PFSK-1 (cell line): ENCODE measurements around the gene MMP8.

ENCODE experiments used
- FOXP2 ChIP-seq: optimal IDR thresholded peaks from 2 replicates; pipeline ENCODE3; 2011; ENCODE audit warnings: borderline replicate concordance, control low read depth, inconsistent platforms; ENCODE audit not compliant: insufficient read depth; ENCODE audit errors: extremely low read length, extremely low read depth
- POLR2AphosphoS5 ChIP-seq: IDR thresholded peaks from 2 replicates; pipeline ENCODE4 v1.6.1; 2012; ENCODE audit warnings: low read depth, mild to moderate bottlenecking, control low read depth, low read length, moderate library complexity
- REST ChIP-seq, 2 experiments: IDR thresholded peaks; 2 replicates each; pipeline versions ENCODE4 v1.6.1 to v1.8.0; 2011 to 2012; ENCODE audit warnings: low read depth in 2 of 2, low read length in 2 of 2, control low read depth in 1 of 2, inconsistent platforms in 1 of 2, mild to moderate bottlenecking in 1 of 2, moderate library complexity in 1 of 2; ENCODE audit not compliant: insufficient read depth in 1 of 2
- SIN3A ChIP-seq: IDR thresholded peaks from 2 replicates; pipeline ENCODE4 v1.6.1; 2012; ENCODE audit warnings: mild to moderate bottlenecking, low read length, moderate library complexity, borderline replicate concordance; ENCODE audit not compliant: insufficient read depth
- TAF1 ChIP-seq: IDR thresholded peaks from 2 replicates; pipeline ENCODE4 v1.6.1; 2012; ENCODE audit warnings: low read length, control low read depth, borderline replicate concordance; ENCODE audit not compliant: insufficient read depth

MMP8 gene

GRCh38 chr11:102760344-102761035 is 35.7 kb upstream of the MMP8 start:
- TF ChIP-seq POLR2AphosphoS5 = peak; percentile 29; the same call in 1 of the 2 replicates
- no peak for TF ChIP-seq REST (IDR thresholded peaks at IDR 0.05; ENCODE audit: insufficient read depth in 1 of 2, low read depth in 2 of 2, low read length in 2 of 2)
- TF ChIP-seq FOXP2 = no peak

- TF ChIP-seq TAF1 (no peak), REST (IDR thresholded peaks at IDR 0.05; ENCODE audit: insufficient read depth in 1 of 2, low read depth in 2 of 2, low read length in 2 of 2) (no peak), FOXP2 (no peak), SIN3A (no peak), POLR2AphosphoS5 (no peak)
These were observed 33.2 kb upstream of the MMP8 start for GRCh38 chr11:102757823-102758549.

GRCh38 chr11:102753267-102753666 is 28.5 kb upstream of the MMP8 start:
- TF ChIP-seq FOXP2 (no peak), POLR2AphosphoS5 (no peak), SIN3A (no peak), REST (IDR thresholded peaks at IDR 0.05; ENCODE audit: insufficient read depth in 1 of 2, low read depth in 2 of 2, low read length in 2 of 2) (no peak), TAF1 (no peak)

GRCh38 chr11:102751673-102752072 is 26.9 kb upstream of the MMP8 start:
- TF ChIP-seq SIN3A (no peak), TAF1 (no peak), REST (IDR thresholded peaks at IDR 0.05; ENCODE audit: insufficient read depth in 1 of 2, low read depth in 2 of 2, low read length in 2 of 2) (no peak), POLR2AphosphoS5 (no peak), FOXP2 (no peak)
